ENCODE results near the gene LRRFIP1. TPM values are rescaled to one million over a fixed set of nuclear protein-coding genes. Genes with fewer than 3 reads are reported as not detected.

Gene LRRFIP1
- polyA plus RNA-seq, 1 of the 3 experiments (the other 2 are of a cell fraction), result 47.3 TPM

DNA sequence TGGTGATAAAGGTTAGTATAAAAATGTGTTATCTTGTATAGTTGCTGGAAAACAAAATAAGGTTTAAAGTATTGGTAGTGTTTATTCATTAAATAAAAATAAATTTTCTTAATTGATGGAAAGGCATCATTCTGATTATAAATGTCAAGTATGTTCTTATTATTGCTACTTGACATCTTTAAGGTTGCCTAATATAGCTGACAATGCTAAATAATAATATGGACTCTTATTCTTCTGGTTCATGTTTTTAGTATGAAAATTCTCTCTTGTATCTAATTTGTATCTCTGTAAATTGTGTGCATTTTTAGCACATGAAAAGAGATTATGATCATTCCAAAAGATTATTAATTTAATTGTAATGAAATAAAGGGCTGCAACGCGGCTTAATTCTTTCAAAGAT lies 196.2 kb downstream of the LRRFIP1 start:
- peaks cover 7% of the 10 kb centered on the region for H3F3A ChIP-seq (replicated peaks; ENCODE audit: insufficient read depth)
- 0 out of 2 replicates have a peak, but pooled peaks cover 5% of the 10 kb centered on the region for H3K9me2 ChIP-seq
- H3K27me3 ChIP-seq (ENCODE audit: insufficient read depth), result no peaks in the 10 kb centered on the region
- ChIA-PET POLR2A (no interaction called here), CTCF (no interaction called here)
- no peak overlapping the region for H2AFZ ChIP-seq (ENCODE audit: low read depth)
- DNase-seq, result no peak
- H3K36me3 ChIP-seq (replicated peaks in 1 of 2; ENCODE audit: control insufficient read depth in 1 of 2, insufficient read depth in 2 of 2, low read length in 1 of 2), result no peaks in the 10 kb centered on the region
- no peak overlapping the region for H3K4me3 ChIP-seq (ENCODE audit: low read depth in 2 of 2, low read length in 1 of 2)
- WGBS (ENCODE audit: low lambda C conversion rate), result 90% methylated on average over 2 of the region's 2 CpGs
- peaks cover 7 to 9% of the 10 kb centered on the region in 2 experiments; a peak in 3 of 4 replicates for H3K4me1 ChIP-seq (ENCODE audit: control insufficient read depth in 1 of 2, insufficient read depth in 2 of 2, low read depth in 1 of 2, low read length in 1 of 2)
- H3K79me2 ChIP-seq (ENCODE audit: insufficient read depth), result no peaks in the 10 kb centered on the region
- no peak overlapping the region for H3K27ac ChIP-seq (ENCODE audit: low read depth in 2 of 2, low read length in 1 of 2)
- H3K9me3 ChIP-seq, result no peaks in the 10 kb centered on the region
- no peak for TF ChIP-seq GABPA (IDR thresholded peaks at IDR 0.05; ENCODE audit: low read depth)
- TF ChIP-seq RAD21 (IDR thresholded peaks at IDR 0.05; ENCODE audit: low read length), result no peak
- TF ChIP-seq POLR2AphosphoS5 (IDR thresholded peaks at IDR 0.05; ENCODE audit: low read depth, low read length), result no peak
- no peak for TF ChIP-seq PBX3 (IDR thresholded peaks at IDR 0.05)
- no peak for TF ChIP-seq EP300 (IDR thresholded peaks at IDR 0.05; ENCODE audit: borderline replicate concordance in 1 of 2, low read depth in 1 of 2, low read length in 1 of 2)
- no peaks in the 10 kb centered on the region for H4K20me1 ChIP-seq (ENCODE audit: insufficient read depth)
- H3K9ac ChIP-seq, result no peak overlapping the region
- H3K4me2 ChIP-seq, result no peak overlapping the region

- H3K27ac ChIP-seq (ENCODE audit: low read depth in 2 of 2, low read length in 1 of 2), result no peak overlapping the region
- TF ChIP-seq, protein P1, sequence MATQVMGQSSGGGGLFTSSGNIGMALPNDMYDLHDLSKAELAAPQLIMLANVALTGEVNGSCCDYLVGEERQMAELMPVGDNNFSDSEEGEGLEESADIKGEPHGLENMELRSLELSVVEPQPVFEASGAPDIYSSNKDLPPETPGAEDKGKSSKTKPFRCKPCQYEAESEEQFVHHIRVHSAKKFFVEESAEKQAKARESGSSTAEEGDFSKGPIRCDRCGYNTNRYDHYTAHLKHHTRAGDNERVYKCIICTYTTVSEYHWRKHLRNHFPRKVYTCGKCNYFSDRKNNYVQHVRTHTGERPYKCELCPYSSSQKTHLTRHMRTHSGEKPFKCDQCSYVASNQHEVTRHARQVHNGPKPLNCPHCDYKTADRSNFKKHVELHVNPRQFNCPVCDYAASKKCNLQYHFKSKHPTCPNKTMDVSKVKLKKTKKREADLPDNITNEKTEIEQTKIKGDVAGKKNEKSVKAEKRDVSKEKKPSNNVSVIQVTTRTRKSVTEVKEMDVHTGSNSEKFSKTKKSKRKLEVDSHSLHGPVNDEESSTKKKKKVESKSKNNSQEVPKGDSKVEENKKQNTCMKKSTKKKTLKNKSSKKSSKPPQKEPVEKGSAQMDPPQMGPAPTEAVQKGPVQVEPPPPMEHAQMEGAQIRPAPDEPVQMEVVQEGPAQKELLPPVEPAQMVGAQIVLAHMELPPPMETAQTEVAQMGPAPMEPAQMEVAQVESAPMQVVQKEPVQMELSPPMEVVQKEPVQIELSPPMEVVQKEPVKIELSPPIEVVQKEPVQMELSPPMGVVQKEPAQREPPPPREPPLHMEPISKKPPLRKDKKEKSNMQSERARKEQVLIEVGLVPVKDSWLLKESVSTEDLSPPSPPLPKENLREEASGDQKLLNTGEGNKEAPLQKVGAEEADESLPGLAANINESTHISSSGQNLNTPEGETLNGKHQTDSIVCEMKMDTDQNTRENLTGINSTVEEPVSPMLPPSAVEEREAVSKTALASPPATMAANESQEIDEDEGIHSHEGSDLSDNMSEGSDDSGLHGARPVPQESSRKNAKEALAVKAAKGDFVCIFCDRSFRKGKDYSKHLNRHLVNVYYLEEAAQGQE (IDR thresholded peaks at IDR 0.05; ENCODE audit: low read depth, low read length), result no peak
- TF ChIP-seq RAD21 (IDR thresholded peaks at IDR 0.05; ENCODE audit: low read length), result no peak
- TF ChIP-seq EP300 (IDR thresholded peaks at IDR 0.05; ENCODE audit: borderline replicate concordance in 1 of 2, low read depth in 1 of 2, low read length in 1 of 2), result no peak
- TF ChIP-seq CTCF (IDR thresholded peaks at IDR 0.05), result no peak
- no peak for TF ChIP-seq TEAD4 (IDR thresholded peaks at IDR 0.05; ENCODE audit: borderline replicate concordance, insufficient read depth)
- TF ChIP-seq TCF12 (IDR thresholded peaks at IDR 0.05), result no peak
- no peak overlapping the region for H3K4me3 ChIP-seq (ENCODE audit: low read depth in 2 of 2, low read length in 1 of 2)
- no peak overlapping the region for H3K4me2 ChIP-seq
- ChIA-PET POLR2A (no interaction called here), CTCF (no interaction called here)
- H3K4me1 ChIP-seq (ENCODE audit: control insufficient read depth in 1 of 2, insufficient read depth in 2 of 2, low read depth in 1 of 2, low read length in 1 of 2), result peaks cover 2 to 4% of the 10 kb centered on the region in 2 experiments; a peak in 3 of 4 replicates
- H4K20me1 ChIP-seq (ENCODE audit: insufficient read depth), result no peaks in the 10 kb centered on the region
- no peaks in the 10 kb centered on the region for H3K9me3 ChIP-seq
- WGBS (ENCODE audit: low lambda C conversion rate), result 84% methylated on average over 6 of the region's 6 CpGs
- no peaks in the 10 kb centered on the region for H3K27me3 ChIP-seq (ENCODE audit: insufficient read depth)
- no peaks in the 10 kb centered on the region for H3K36me3 ChIP-seq (replicated peaks in 1 of 2; ENCODE audit: control insufficient read depth in 1 of 2, insufficient read depth in 2 of 2, low read length in 1 of 2)
- no peak overlapping the region for H3K9ac ChIP-seq
- no peak for DNase-seq
- no peaks in the 10 kb centered on the region for H3K79me2 ChIP-seq (ENCODE audit: insufficient read depth)
- peaks cover 3% of the 10 kb centered on the region for H3F3A ChIP-seq (replicated peaks; ENCODE audit: insufficient read depth)
- H3K9me2 ChIP-seq, result 0 out of 2 replicates have a peak, but pooled peaks cover 5% of the 10 kb centered on the region
- no peak overlapping the region for H2AFZ ChIP-seq (ENCODE audit: low read depth)
Measured at GRCh38 chr2:237824085-237824484, 196.7 kb downstream of the LRRFIP1 start.

All from SK-N-SH (cell line).